Measurements from ENCODE around the gene E2F6. TPM values are rescaled to one million over a fixed set of nuclear protein-coding genes. Genes with fewer than 3 reads are reported as not detected.

E2F6 gene
- total and polyA plus RNA-seq, 2 of the 13 experiments (the other 11 are each of a cell fraction or from before 2014, with no cell fraction given) = 27.3 to 36.0 TPM

DNA sequence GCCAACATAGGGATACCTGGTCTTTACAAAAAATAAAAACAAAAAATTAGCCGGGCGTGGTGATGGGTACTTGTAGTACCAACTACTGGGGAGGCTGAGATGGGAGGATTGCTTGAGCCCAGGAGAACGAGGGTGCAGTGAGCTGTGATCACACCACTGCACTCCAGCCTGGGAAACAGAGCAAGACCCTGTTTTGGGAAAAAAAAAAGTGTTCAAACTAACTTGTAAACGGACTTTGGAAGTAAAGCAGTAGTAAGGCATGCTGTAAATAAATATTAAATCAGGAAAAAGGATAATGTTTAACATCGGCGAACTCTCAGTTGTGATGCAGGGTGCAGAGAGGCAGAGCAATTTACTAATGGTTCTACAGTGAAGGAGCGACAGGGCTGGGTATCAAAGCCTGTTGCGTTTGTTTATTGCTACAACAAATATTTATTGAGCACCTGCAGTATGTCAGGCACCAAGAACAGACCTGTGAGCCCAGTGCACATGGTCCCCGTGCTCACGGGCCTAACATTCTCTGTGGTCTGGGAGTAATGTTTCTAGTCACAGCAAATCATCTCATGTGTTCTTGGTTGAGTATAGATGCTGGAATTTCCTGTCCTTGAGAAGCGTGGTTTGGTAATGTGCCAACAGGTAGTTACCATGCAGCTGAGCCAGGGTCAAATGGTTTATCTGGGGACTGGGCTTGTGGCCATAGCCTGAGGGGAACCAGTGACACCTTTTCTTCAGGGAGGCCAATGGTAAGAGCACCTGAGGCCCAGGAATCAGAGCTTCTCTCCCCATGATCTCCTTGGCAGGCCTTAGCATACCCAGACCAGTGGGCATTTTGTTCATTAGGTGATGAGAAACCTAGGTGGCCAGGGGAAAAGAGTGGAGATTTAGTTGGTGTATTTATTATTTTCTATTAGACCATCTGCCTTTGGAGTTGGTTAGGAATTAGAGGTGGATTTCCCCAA lies 40.0 kb upstream of the E2F6 start (continued):
- TF ChIP-seq ARID4A (CRISPR knock-in tag; IDR thresholded peaks at IDR 0.05; ENCODE audit: borderline replicate concordance) = peak; percentile 72; the same call in 1 of the 2 replicates
- TF ChIP-seq MBNL3 (CRISPR knock-in tag; conservative IDR thresholded peaks at IDR 0.05) = no peak
- TF ChIP-seq, protein P1, sequence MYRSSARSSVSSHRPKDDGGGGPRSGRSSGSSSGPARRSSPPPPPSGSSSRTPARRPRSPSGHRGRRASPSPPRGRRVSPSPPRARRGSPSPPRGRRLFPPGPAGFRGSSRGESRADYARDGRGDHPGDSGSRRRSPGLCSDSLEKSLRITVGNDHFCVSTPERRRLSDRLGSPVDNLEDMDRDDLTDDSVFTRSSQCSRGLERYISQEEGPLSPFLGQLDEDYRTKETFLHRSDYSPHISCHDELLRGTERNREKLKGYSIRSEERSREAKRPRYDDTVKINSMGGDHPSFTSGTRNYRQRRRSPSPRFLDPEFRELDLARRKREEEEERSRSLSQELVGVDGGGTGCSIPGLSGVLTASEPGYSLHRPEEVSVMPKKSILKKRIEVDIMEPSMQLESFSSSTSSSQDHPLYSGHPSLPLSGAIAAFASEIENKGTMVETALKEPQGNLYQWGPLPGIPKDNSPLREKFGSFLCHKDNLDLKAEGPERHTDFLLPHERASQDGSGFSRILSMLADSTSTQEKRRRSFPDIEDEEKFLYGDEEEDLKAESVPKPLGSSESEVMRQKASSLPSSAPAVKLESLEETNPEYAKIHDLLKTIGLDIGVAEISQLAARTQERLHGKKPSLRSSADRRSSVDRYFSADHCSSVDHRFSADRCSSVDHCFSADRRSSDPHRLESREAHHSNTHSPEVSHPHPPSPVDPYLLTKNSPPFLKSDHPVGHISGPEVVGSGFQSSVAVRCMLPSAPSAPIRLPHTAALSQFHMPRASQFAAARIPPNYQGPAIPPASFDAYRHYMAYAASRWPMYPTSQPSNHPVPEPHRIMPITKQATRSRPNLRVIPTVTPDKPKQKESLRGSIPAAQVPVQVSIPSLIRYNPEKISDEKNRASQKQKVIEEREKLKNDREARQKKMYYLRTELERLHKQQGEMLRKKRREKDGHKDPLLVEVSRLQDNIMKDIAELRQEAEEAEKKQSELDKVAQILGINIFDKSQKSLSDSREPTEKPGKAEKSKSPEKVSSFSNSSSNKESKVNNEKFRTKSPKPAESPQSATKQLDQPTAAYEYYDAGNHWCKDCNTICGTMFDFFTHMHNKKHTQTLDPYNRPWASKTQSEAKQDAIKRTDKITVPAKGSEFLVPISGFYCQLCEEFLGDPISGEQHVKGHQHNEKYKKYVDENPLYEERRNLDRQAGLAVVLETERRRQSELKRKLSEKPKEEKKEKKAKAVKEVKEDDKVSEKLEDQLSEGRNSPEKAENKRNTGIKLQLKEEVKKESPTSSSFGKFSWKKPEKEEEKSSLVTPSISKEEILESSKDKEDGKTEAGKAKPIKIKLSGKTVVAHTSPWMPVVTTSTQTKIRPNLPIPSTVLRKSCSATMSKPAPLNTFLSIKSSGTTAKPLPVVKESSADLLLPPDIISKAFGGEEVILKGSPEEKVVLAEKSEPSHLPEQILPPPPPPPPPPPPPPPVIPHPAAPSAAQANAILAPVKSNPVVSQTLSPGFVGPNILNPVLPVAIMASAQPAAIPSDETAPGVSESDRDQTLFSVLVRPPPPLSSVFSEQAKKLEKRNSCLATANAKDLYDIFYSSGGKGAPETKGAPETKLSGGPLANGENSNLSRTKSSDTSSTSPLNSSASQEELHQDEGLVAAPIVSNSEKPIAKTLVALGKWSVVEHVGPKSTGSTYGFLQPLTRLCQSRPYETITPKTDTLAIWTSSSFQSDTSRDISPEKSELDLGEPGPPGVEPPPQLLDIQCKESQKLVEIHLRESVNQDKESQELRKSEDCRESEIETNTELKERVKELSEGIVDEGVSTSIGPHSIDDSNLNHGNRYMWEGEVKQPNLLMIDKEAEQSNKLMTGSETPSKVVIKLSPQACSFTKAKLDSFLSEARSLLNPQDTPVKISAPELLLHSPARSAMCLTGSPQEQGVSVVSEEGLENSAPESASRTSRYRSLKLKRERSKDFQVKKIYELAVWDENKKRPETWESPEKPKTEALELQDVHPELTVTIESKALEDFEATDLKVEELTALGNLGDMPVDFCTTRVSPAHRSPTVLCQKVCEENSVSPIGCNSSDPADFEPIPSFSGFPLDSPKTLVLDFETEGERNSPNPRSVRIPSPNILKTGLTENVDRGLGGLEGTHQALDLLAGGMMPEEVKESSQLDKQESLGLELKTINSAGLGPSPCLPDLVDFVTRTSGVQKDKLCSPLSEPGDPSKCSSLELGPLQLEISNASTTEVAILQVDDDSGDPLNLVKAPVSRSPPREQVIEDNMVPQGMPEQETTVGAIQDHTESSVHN (CRISPR knock-in tag; IDR thresholded peaks at IDR 0.05) = peak; percentile 92
- TF ChIP-seq, protein P2, sequence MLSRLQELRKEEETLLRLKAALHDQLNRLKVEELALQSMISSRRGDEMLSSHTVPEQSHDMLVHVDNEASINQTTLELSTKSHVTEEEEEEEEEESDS (CRISPR knock-in tag; IDR thresholded peaks at IDR 0.05; ENCODE audit: borderline replicate concordance) = 0 out of 2 replicates have a peak, but pooled peaks have one; percentile 27
- TF ChIP-seq HOMEZ (CRISPR knock-in tag; IDR thresholded peaks at IDR 0.05; ENCODE audit: low read depth) = peak; percentile 41
- no peak for TF ChIP-seq ZKSCAN1 (IDR thresholded peaks at IDR 0.05; ENCODE audit: low read length)
- TF ChIP-seq TFAP4 (IDR thresholded peaks at IDR 0.05; ENCODE audit: borderline replicate concordance, low read depth) = peak; percentile 89
- TF ChIP-seq RBFOX2 (IDR thresholded peaks at IDR 0.05; ENCODE audit: low read depth, low read length) = peak; percentile 74
- TF ChIP-seq SIX1 (CRISPR knock-in tag; IDR thresholded peaks at IDR 0.05; ENCODE audit: borderline replicate concordance) = no peak; the same call in 1 of the 2 replicates
- peak; percentile 31; the same call in 1 of the 2 replicates for TF ChIP-seq YEATS4 (CRISPR knock-in tag; IDR thresholded peaks at IDR 0.05; ENCODE audit: borderline replicate concordance)

Data from HepG2 (cell line).